Stomach (tissue), 4 donors: ENCODE measurements around the gene TNRC6A.

Experiments
- CTCF ChIP-seq, 7 experiments: fragments of 450-650 bp in 4 of 7; fragments of 200-600 bp in 3 of 7; sonication (generic) in 3 of 7; IDR thresholded peaks; one replicate each; pipeline ENCODE4 v1.5.1; 2016 to 2019; ENCODE audit warnings: antibody characterized with exemption in 7 of 7, control low read depth in 2 of 7, mild to moderate bottlenecking in 1 of 7
- POLR2A ChIP-seq, 4 donors: fragments of 450-650 bp; IDR thresholded peaks; one replicate each; pipeline ENCODE4 v1.6.1; 2016; ENCODE audit warnings: antibody characterized with exemption in 4 of 4, control low read depth in 2 of 4, mild to moderate bottlenecking in 1 of 4, moderate library complexity in 1 of 4
- POLR2AphosphoS5 ChIP-seq, 3 donors: sonication (generic); formaldehyde crosslinking; IDR thresholded peaks; one replicate each; pipeline ENCODE4 v1.6.1; 2016; ENCODE audit warnings: antibody characterized with exemption in 3 of 3

GRCh38 chr16:24753437-24753836 lies 24.0 kb downstream of the TNRC6A start:
- TF ChIP-seq CTCF (IDR thresholded peaks at IDR 0.05) (no peak), POLR2AphosphoS5 (IDR thresholded peaks at IDR 0.05) (no peak), POLR2A (IDR thresholded peaks at IDR 0.05) (no peak)
